Measurements from ENCODE around the gene FILIP1L.
A peak's percentile ranks its signal among the peaks of the same experiment; 100 is the strongest.

The FILIP1L gene

GRCh38 chr3:100104817-100105413, 9.4 kb downstream of the FILIP1L start:
- Histone ChIP-seq H3K27ac (peak overlapping the region; percentile 85), H3K79me2 (ENCODE audit: insufficient read depth, low read depth) (no peaks in the 10 kb centered on the region), H3K4me1 (ENCODE audit: low read depth, poor library complexity, severe bottlenecking) (peaks cover 67% of the 10 kb centered on the region), H2AFZ (ENCODE audit: low read depth) (no peak overlapping the region; the same call in 1 of the 2 replicates), H3K36me3 (ENCODE audit: insufficient read depth) (no peaks in the 10 kb centered on the region), H4K20me1 (ENCODE audit: insufficient read depth) (no peaks in the 10 kb centered on the region), H3K4me3 (IDR thresholded peaks at IDR 0.05; ENCODE audit: insufficient read depth, low read depth, low read length) (no peak overlapping the region), H3K27me3 (ENCODE audit: insufficient read depth, low read depth) (no peaks in the 10 kb centered on the region), H3K9ac (peak overlapping the region; percentile 27; the same call in 1 of the 2 replicates), H3K4me2 (peak overlapping the region; percentile 83)
- TF ChIP-seq CTCF (conservative IDR thresholded peaks at IDR 0.05; ENCODE audit: low read depth, low read length): no peak

- H3K27ac ChIP-seq: peak overlapping the region; percentile 85
- H3K9ac ChIP-seq: peak overlapping the region; percentile 27; the same call in 1 of the 2 replicates
- H3K27me3 ChIP-seq (ENCODE audit: insufficient read depth, low read depth): no peaks in the 10 kb centered on the region
- no peaks in the 10 kb centered on the region for H4K20me1 ChIP-seq (ENCODE audit: insufficient read depth)
- peak overlapping the region; percentile 83 for H3K4me2 ChIP-seq
- peaks cover 67% of the 10 kb centered on the region for H3K4me1 ChIP-seq (ENCODE audit: low read depth, poor library complexity, severe bottlenecking)
- no peaks in the 10 kb centered on the region for H3K36me3 ChIP-seq (ENCODE audit: insufficient read depth)
- no peak for TF ChIP-seq CTCF (conservative IDR thresholded peaks at IDR 0.05; ENCODE audit: low read depth, low read length)
- no peak overlapping the region for H3K4me3 ChIP-seq (IDR thresholded peaks at IDR 0.05; ENCODE audit: insufficient read depth, low read depth, low read length)
- no peaks in the 10 kb centered on the region for H3K79me2 ChIP-seq (ENCODE audit: insufficient read depth, low read depth)
- peak overlapping the region; percentile 13; the same call in 1 of the 2 replicates for H2AFZ ChIP-seq (ENCODE audit: low read depth)
These were observed 9.9 kb downstream of the FILIP1L start for GRCh38 chr3:100104442-100104798.

- peak overlapping the region; percentile 83 for H3K4me2 ChIP-seq
- H3K4me1 ChIP-seq (ENCODE audit: low read depth, poor library complexity, severe bottlenecking): peaks cover 67% of the 10 kb centered on the region
- H3K9ac ChIP-seq: peak overlapping the region; percentile 17; the same call in 1 of the 2 replicates
- no peak for TF ChIP-seq CTCF (conservative IDR thresholded peaks at IDR 0.05; ENCODE audit: low read depth, low read length)
- no peaks in the 10 kb centered on the region for H3K27me3 ChIP-seq (ENCODE audit: insufficient read depth, low read depth)
- H3K27ac ChIP-seq: peak overlapping the region; percentile 85
- H3K79me2 ChIP-seq (ENCODE audit: insufficient read depth, low read depth): no peaks in the 10 kb centered on the region
- H4K20me1 ChIP-seq (ENCODE audit: insufficient read depth): no peaks in the 10 kb centered on the region
- peak overlapping the region; percentile 13; the same call in 1 of the 2 replicates for H2AFZ ChIP-seq (ENCODE audit: low read depth)
- H3K4me3 ChIP-seq (IDR thresholded peaks at IDR 0.05; ENCODE audit: insufficient read depth, low read depth, low read length): no peak overlapping the region
- H3K36me3 ChIP-seq (ENCODE audit: insufficient read depth): no peaks in the 10 kb centered on the region
These were observed 10.5 kb downstream of the FILIP1L start for GRCh38 chr3:100103558-100104441.

GRCh38 chr3:100102757-100103156, 11.5 kb downstream of the FILIP1L start:
- TF ChIP-seq CTCF (conservative IDR thresholded peaks at IDR 0.05; ENCODE audit: low read depth, low read length): no peak
- Histone ChIP-seq H3K27ac (peak overlapping the region; percentile 85), H4K20me1 (ENCODE audit: insufficient read depth) (no peaks in the 10 kb centered on the region), H3K79me2 (ENCODE audit: insufficient read depth, low read depth) (no peaks in the 10 kb centered on the region), H3K9ac (no peak overlapping the region), H3K4me1 (ENCODE audit: low read depth, poor library complexity, severe bottlenecking) (peaks cover 57% of the 10 kb centered on the region), H2AFZ (ENCODE audit: low read depth) (no peak overlapping the region), H3K27me3 (ENCODE audit: insufficient read depth, low read depth) (no peaks in the 10 kb centered on the region), H3K36me3 (ENCODE audit: insufficient read depth) (no peaks in the 10 kb centered on the region), H3K4me3 (IDR thresholded peaks at IDR 0.05; ENCODE audit: insufficient read depth, low read depth, low read length) (no peak overlapping the region), H3K4me2 (peak overlapping the region; percentile 83)
